Fibroblast of skin of scalp (primary cell): ENCODE results near the gene RBM17.
A peak's percentile ranks its signal among the peaks of the same experiment; 100 is the strongest.
"Not testable (repeated sequence)": the region's sequence is repeated elsewhere in the genome, so short reads cannot be mapped to it uniquely, and the experiment has no call there.

Experiments used
- DNase-seq: peaks from one replicate; pipeline ENCODE4 v3.0.0-alpha.2; 2013

The RBM17 gene

GRCh38 chr10:6080417-6080973, 8.3 kb upstream of the RBM17 start:
- no peak for DNase-seq

GRCh38 chr10:6082496-6083395, 6.1 kb upstream of the RBM17 start:
- DNase-seq, result peak; percentile 13

- DNase-seq, result peak; percentile 17
Observed at GRCh38 chr10:6083523-6084475, 5.0 kb upstream of the RBM17 start.

- DNase-seq, result peak; percentile 82
Observed at GRCh38 chr10:6086375-6087233, 2.2 kb upstream of the RBM17 start.

- peak; percentile 9 for DNase-seq
Observed at GRCh38 chr10:6089334-6090219, 743 bp downstream of the RBM17 start.

DNA sequence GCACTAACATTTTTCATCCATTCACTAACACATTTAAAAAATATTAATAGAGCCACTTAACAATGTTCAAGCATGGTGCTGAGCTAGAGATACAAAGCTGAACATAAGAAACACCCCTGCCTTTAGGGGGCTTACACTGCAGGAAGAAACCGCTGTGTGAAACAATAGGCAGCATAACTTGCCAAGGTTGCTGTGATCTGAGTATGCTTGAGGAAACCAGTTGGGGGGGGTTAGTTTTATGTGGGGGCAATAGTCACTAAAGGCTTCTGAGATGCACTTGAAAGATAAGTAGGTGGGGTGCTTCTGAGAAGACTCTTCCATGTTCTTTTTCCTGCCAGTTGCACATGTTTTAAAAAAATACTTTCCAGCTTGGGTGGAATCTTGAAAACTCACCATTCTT, 2.8 kb downstream of the RBM17 start:
- no peak for DNase-seq

DNA sequence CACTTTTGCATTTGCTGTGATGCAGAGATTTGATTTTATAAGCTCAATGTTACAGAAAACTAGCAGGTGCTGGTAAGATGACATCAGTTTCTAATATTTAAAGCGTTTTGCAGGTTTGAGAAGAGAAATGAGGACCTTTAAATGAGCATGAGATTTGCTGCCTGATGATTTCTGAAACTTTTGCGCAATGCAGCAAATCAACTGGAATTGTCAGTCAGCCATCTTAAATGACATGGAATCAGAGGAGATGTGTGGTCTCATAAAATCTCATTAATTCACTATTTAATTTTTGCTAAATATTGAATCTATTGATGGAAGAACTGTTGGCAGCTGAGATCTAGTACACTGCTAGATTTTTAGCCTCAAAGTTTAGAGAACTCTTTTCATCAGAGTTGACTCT, 3.9 kb downstream of the RBM17 start:
- no peak for DNase-seq

DNA sequence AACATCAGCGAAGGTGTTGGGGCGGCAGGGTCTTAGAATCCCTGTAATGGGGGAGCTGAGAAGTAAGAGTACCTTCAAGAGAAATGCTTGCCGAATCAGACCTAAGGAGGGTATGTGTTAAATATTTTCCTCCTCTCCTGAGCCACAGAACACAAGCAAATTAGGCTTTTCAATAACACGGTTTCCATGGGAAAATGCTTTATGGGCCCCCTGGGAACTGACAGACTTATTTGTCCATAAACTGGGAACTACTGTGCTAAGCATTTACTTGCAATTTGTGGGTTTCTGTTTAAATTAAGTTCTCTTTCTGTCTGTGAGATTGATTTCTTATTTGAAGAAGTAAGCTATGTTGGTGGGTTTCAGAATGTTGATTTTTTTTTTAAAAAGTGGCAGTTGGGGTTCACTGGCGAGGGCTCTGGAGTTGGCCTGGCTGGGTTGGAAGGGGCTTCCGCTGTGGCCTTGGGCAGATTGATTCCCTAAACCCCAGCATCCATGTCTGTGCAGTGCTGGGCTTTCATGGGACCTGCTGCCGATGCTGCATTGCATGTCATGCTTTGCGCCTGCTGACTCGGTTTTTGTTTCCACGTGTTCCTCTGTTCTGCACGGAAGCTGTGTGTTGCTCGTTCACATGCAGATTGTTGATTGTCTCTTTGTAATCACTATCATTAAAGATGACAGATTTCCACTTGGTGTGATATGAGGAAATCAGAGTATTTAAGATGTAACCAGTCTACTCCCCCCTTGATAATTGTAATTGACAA, 7.2 kb downstream of the RBM17 start:
- DNase-seq, result peak; percentile 15

DNA sequence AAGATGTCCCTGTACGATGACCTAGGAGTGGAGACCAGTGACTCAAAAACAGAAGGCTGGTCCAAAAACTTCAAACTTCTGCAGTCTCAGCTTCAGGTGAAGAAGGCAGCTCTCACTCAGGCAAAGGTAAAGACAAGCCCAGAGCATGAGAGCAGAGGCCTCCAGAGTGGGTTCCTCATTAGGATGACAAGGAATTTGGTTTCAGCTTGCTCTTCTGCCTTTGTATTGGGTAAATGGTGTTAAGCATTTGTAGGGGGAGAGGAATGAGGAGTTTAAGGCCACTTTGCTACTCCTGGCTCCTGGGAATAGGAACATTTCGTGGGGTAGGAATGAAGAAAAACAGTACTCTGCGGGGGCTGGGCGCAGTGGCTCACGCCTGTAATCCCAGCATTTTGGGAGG, 8.2 kb downstream of the RBM17 start:
- no peak for DNase-seq

GRCh38 chr10:6098156-6098555, 9.3 kb downstream of the RBM17 start:
- DNase-seq, result no peak

DNA sequence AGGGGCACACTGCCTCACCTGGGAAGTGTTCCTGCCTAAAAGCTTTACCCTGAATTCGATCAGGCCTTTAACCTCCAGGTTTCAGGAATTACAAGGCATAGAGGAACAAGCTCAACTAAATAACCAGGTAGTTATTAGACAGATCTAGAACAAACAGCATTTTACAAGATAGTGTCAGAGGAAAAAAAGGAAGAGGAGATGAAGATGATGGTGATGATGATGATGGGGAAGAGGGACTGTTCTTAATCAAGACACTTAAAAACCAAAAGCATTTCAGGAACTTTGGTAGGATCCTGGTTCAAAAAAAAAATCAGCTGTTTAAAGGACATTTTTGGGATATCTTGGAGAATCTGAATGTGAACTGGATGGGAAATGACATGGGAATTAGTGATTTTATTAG, 11.5 kb downstream of the RBM17 start:
- DNase-seq, result no peak

DNA sequence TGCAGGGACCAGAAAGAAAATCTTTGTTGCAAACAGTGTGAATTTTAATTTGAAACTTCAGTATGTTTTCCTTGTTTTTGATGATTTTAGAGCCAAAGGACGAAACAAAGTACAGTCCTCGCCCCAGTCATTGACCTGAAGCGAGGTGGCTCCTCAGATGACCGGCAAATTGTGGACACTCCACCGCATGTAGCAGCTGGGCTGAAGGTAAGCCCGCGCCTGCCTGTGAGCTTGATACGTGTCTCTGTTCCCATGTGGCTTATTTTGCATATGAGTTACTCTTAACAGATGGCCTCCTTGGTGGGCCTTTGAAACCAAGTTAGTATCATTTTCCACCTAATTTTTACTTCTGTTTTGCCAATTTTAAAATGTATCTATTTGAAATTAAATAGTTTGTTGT, 12.3 kb downstream of the RBM17 start:
- no peak for DNase-seq

DNA sequence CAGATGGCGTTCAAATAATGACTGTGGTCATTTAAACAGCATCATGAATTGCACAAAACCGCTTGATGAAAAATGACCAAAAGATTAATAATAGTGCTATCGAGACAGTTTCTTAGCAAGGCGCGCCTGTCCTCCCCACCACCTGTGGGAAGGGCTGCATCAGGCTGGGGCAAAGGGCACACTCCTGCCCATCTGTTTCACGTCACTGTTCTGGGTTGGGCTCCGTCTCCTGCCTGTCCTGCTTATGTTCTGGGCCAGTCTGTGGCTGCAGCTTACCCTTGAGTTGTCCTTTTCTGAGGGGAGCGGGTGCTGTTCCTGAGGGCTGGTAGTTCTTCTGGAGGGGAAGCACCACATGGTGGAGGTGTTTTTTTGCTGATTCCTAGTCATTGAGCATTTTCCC, 13.3 kb downstream of the RBM17 start:
- DNase-seq, result no peak

- no peak for DNase-seq
Observed at GRCh38 chr10:6103591-6103990, 14.8 kb downstream of the RBM17 start.

- DNase-seq, result not testable (repeated sequence)
Observed at GRCh38 chr10:6107616-6108015, 18.8 kb downstream of the RBM17 start.

GRCh38 chr10:6108072-6108471, 19.2 kb downstream of the RBM17 start:
- no peak for DNase-seq

GRCh38 chr10:6108631-6109443, 20.0 kb downstream of the RBM17 start:
- DNase-seq, result peak; percentile 49

- no peak for DNase-seq
Observed at GRCh38 chr10:6109444-6109775, 20.6 kb downstream of the RBM17 start.

- no peak for DNase-seq
Observed at GRCh38 chr10:6110136-6110535, 21.3 kb downstream of the RBM17 start.

DNA sequence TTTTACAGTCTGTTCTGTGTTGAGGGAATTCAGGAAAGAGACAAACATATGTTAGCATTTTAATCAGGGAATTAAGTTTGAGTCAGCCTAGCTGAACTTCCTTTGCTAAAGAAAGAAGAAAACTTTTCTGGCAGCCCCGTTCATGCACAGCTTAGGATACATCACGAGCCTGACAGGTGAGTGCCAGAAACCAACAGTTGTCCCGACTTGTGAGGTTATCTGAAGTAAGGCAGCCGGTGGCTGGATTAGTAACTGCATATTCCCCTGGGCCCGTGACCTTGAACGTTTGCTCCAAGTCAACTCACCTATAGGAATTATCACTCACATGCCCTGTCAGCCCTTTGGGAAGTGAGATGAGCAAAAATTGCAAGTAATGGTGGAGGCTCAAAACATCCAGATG, 24.1 kb downstream of the RBM17 start:
- DNase-seq, result no peak
